Measurements from ENCODE around the gene PLEK. TPM values are rescaled to one million over a fixed set of nuclear protein-coding genes. Genes with fewer than 3 reads are reported as not detected.

PLEK gene
- total and polyA plus RNA-seq, 8 donors: 0.45 to 18.1 (median 3.8) TPM

DNA sequence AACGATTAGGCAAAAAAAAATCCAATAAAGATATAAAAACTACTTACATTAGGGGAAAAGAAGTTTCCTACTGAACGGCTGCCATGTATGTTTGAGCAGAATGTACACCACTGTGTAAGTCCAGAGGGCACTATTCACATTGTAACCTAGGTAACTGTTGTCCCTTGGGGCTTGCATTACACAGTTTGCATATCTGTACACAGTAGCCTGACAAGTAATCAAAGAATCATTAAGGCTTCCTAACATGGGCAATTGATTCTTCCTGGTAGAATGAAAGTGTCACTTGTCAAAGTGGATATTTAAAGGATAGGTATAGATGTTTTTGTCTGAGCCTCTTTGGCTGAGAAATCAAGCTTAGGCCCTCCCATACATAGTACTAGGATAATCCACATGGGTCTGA is 39.1 kb downstream of the PLEK start:
- H3K27ac ChIP-seq: no peak overlapping the region
- WGBS, 5 donors: 60 to 90% (median 66%) methylated on average over 2 of the region's 2 CpGs
- peaks cover 0 to 7% (median 0%) of the 10 kb centered on the region in 3 donors for H3K27me3 ChIP-seq
- H3K4me1 ChIP-seq: no peaks in the 10 kb centered on the region
- no peaks in the 10 kb centered on the region for H3K9me3 ChIP-seq
- H3K36me3 ChIP-seq: no peaks in the 10 kb centered on the region
- intact Hi-C loops (cut with DNase I; ENCODE audit: low total_unique reads): no loop called here
- H3K4me3 ChIP-seq: no peak overlapping the region
- TF ChIP-seq POLR2AphosphoS5 (IDR thresholded peaks at IDR 0.05): no peak
- no peak for TF ChIP-seq EP300 (IDR thresholded peaks at IDR 0.05)
- TF ChIP-seq, protein P1, sequence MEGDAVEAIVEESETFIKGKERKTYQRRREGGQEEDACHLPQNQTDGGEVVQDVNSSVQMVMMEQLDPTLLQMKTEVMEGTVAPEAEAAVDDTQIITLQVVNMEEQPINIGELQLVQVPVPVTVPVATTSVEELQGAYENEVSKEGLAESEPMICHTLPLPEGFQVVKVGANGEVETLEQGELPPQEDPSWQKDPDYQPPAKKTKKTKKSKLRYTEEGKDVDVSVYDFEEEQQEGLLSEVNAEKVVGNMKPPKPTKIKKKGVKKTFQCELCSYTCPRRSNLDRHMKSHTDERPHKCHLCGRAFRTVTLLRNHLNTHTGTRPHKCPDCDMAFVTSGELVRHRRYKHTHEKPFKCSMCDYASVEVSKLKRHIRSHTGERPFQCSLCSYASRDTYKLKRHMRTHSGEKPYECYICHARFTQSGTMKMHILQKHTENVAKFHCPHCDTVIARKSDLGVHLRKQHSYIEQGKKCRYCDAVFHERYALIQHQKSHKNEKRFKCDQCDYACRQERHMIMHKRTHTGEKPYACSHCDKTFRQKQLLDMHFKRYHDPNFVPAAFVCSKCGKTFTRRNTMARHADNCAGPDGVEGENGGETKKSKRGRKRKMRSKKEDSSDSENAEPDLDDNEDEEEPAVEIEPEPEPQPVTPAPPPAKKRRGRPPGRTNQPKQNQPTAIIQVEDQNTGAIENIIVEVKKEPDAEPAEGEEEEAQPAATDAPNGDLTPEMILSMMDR (IDR thresholded peaks at IDR 0.05): no peak
- no peak for TF ChIP-seq POLR2A (IDR thresholded peaks at IDR 0.05)
- DNase-seq: no peak

DNA sequence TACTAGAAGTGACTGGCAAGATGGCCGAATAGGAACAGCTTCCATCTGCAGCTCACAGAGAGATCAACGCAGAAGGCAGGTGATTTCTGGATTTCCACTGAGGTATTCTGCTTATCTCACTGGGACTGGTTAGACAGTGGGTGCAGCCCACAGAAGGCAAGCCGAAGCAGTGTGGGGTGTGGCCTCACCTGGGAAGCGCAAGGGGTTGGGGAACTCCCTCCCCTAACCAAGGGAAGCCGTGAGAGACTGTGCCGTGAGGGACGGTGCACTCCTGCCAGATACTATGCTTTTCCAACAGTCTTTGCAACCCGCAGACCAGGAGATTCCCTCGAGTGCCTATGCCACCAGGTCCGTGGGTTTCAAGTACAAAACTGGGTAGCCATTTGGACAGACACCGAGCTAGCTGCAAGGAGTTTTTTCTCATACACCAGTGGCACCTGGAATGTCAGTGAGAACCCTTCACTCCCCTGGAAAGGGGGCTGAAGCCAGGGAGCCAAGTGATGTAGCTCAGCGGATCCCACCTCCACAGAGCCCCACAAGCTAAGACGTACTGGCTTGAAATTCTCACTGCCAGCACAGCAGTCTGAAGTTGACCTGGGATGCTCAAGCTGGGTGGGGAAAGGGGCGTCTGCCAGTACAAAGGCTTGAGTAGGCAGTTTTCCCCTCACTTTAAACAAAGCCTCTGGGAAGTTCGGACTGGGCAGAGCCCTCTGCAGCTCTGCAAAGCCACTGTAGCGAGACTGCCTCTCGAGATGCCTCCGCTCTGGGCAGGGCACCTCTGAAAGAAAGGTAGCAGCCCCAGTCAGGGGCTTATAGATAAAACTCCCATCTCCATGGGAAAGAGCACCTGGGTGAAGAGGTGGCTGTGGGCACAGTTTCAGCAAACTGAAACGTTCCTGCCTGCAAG is 40.1 kb downstream of the PLEK start:
- TF ChIP-seq, protein P1 (IDR thresholded peaks at IDR 0.05): no peak
- TF ChIP-seq EP300 (IDR thresholded peaks at IDR 0.05): no peak
- no peak for TF ChIP-seq POLR2A (IDR thresholded peaks at IDR 0.05)
- TF ChIP-seq POLR2AphosphoS5 (IDR thresholded peaks at IDR 0.05): no peak
- 69 to 81% (median 76%) methylated on average over 19 of the region's 19 CpGs for WGBS, 5 donors
- H3K9me3 ChIP-seq: no peaks in the 10 kb centered on the region
- H3K27me3 ChIP-seq: peaks cover 0 to 7% (median 0%) of the 10 kb centered on the region in 3 donors
- intact Hi-C loops (cut with DNase I; ENCODE audit: low total_unique reads): no loop called here
- no peak for DNase-seq
- H3K36me3 ChIP-seq: no peaks in the 10 kb centered on the region
- H3K4me3 ChIP-seq: no peak overlapping the region
- no peaks in the 10 kb centered on the region for H3K4me1 ChIP-seq
- no peak overlapping the region for H3K27ac ChIP-seq

DNA sequence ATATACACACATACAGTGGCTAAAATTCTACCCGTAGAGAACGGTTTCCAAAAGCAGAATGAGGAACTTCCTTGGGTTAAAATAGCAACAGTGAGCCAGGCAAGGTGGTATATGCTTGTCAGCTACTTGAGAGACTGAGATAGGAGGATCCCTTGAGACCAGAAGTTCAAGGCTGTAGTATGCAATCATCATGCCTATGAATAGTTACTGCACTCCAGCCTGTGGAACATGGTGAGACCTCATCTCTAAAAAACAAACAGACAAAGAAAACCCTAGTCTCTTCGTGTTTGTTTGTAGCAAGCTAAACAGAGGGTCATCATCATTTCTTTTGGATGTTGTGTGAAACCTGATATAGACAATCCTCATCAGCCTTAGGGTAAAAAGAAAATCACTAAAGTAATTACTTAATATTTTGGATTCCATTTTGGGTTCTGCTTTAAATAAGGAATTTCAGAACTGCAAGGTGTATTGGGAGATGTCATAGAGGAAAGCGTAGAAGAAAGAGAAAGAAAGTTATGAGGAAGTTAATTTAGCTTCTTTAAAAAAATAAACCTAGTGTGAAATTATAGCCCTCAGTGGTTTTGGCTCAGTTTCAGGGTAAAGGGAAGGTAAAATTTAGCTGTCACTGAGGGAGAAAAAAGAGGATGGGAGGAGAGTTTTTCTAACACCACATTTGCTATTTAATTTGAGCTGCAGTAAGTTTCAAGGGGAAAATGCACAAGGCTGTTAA is 46.5 kb downstream of the PLEK start:
- no peak overlapping the region for H3K27ac ChIP-seq
- TF ChIP-seq POLR2AphosphoS5 (IDR thresholded peaks at IDR 0.05): no peak
- TF ChIP-seq, protein P1 (IDR thresholded peaks at IDR 0.05): no peak
- TF ChIP-seq POLR2A (IDR thresholded peaks at IDR 0.05): no peak
- TF ChIP-seq EP300 (IDR thresholded peaks at IDR 0.05): no peak
- H3K4me1 ChIP-seq: no peaks in the 10 kb centered on the region
- intact Hi-C loops (cut with DNase I; ENCODE audit: low total_unique reads): no loop called here
- H3K4me3 ChIP-seq: no peak overlapping the region
- no peak for DNase-seq
- no peaks in the 10 kb centered on the region for H3K27me3 ChIP-seq
- H3K36me3 ChIP-seq: no peaks in the 10 kb centered on the region
- H3K9me3 ChIP-seq: no peaks in the 10 kb centered on the region
- WGBS, 5 donors: 68 to 83% (median 74%) methylated on average over 4 of the region's 4 CpGs

DNA sequence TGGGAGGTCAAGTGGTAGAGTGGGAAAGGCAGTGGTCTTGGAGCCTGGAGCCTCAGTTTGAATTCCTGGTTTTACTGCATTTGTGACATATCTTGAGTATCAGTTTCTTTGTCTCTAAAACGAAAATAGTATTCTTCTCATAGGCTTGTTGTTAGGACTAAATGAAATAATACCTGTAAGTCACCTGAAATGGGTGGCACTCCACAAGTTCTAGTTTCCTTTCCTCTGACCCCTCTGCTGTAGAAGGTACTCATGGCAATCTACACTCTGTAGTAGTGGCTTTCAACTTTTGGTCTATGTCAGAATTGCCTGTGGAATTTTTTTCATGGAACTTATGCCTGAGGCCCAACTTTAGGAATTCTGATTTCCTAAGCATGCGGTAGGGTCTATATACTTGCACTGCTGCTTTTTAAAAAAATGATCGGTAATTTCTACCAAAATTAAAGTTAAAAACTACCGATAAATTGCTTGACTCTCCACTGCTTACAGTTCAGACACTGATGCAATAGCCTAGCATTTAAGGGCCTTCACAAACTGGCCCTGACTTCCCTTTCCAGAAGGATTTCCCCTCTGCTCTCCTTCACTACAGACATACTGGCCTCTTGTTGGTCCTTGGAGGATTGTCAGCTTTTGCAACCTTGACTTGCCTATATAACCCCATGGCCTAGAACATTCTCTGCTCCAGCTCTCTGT is 47.2 kb downstream of the PLEK start:
- Histone ChIP-seq H3K27ac (no peak overlapping the region), H3K4me1 (no peaks in the 10 kb centered on the region), H3K36me3 (no peaks in the 10 kb centered on the region), H3K27me3 (no peaks in the 10 kb centered on the region), H3K9me3 (no peaks in the 10 kb centered on the region), H3K4me3 (no peak overlapping the region)
- 53 to 77% (median 64%) methylated on average over 4 of the region's 4 CpGs for WGBS, 5 donors
- DNase-seq: no peak
- intact Hi-C loops (cut with DNase I; ENCODE audit: low total_unique reads): no loop called here
- TF ChIP-seq EP300 (IDR thresholded peaks at IDR 0.05) (no peak), POLR2AphosphoS5 (IDR thresholded peaks at IDR 0.05) (no peak), POLR2A (IDR thresholded peaks at IDR 0.05) (no peak)
- TF ChIP-seq, protein P1 (IDR thresholded peaks at IDR 0.05): no peak
